Inflammatory macrophage (primary cell): Measurements from ENCODE around the gene GLRX.
A peak's percentile ranks its signal among the peaks of the same experiment; 100 is the strongest.

Source experiments
- DNase-seq, 2 donors: peaks; one replicate each; pipeline ENCODE4 v3.0.0-alpha.2; 2020 to 2022
- total RNA-seq, 18 experiments: gene quantifications; one replicate each; lab custom pipeline; 2026; ENCODE audit warnings: mixed read lengths in 6 of 18, inconsistent platforms in 2 of 18; lab: John Stamatoyannopoulos, UW

GLRX gene, protein sequence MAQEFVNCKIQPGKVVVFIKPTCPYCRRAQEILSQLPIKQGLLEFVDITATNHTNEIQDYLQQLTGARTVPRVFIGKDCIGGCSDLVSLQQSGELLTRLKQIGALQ
- total RNA-seq = 110 to 405 (median 207) reads per million in 18 experiments

DNA sequence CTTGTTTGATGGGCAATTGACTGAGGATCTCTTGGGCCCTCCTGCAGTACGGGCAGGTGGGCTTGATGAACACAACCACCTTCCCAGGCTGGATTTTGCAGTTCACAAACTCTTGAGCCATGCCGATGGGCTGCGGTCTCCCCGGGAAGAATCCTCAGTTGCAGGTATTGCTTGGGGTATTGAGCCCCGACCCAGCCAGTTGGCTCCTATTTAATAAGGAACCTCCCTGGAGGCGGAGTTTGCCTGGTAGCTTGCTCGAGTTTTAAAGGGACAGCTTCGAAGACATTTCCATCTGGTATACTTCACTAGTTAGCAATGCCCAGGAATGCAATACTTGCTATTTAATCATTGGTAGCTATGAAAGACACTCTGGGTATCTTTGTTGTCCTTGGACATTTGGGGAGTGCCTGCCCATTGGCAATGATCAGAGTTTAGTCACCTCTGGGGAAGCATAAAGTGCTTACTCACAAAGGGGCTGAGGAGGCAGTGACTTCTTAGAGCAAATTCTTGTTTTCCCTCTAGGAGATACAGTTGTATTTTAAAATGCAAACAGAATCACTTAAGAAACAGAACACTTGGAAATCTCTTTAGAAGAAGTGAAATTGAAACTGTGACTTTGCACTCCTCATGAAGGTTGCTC, at the start of gene GLRX:
Gene GLRX (minus strand): TSS at position 185 of the 640 bp plus-strand sequence. CDS start 64 bp downstream, at position 121.
- DNase-seq = peak; percentile 73 to 80

DNA sequence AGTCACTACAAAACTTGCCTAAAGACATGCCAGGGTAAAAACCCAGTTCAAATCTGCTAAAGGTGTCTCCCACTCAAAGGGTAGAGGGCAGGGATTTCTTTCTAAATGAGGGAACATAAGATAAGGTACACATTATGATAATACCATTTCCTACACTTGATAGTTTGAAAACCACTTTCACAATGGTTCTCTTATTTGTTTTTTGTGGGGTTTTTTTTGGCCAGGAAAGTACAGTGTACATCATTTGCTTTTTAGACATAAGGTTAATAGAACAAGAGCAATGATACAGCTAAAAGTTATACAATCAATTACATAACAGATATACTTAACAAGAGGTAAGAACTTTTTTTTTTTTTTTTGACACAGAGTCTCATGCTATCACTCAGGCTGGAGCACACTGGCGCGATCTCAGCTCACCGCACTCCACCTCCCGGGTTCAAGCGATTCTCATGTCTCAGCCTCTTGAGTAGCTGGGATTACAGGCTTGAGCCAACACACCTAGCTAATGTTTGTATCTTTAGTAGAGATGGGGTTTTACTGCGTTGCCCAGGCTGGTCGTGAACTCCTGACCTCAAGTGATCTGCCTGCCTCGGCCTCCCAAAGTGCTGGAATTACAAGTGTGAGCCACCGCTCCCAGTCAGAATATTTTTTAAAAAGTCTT, 48.8 kb upstream of the GLRX start:
- DNase-seq = no peak

DNA sequence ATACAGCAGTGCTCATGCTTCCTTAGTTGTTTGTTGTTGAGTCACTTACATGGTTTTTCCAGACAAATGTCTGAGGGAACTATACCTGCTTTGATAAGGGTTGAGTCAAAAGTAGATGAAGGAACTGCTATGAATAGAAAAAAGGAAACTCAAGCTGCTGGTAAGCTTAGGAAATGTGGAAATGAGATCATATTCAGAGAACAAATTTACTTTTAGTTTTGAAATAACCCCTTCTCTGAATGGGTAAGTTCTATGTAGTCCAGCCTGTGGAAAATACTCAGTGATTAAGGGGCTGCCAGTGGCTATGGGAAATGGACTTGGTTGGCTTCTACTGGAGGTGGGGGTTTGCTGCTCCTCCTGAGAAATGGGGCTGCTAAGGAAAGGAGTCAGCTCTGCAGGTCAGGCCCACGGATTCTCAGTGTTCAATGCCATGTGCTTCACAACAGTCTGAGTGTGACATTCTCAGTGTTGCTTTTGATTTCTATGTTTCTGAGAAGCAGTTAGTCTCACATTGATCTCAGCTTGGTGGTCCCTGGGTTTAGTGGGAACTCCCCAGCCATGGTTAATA, 47.7 kb upstream of the GLRX start:
- DNase-seq = peak; percentile 60 to 87

DNA sequence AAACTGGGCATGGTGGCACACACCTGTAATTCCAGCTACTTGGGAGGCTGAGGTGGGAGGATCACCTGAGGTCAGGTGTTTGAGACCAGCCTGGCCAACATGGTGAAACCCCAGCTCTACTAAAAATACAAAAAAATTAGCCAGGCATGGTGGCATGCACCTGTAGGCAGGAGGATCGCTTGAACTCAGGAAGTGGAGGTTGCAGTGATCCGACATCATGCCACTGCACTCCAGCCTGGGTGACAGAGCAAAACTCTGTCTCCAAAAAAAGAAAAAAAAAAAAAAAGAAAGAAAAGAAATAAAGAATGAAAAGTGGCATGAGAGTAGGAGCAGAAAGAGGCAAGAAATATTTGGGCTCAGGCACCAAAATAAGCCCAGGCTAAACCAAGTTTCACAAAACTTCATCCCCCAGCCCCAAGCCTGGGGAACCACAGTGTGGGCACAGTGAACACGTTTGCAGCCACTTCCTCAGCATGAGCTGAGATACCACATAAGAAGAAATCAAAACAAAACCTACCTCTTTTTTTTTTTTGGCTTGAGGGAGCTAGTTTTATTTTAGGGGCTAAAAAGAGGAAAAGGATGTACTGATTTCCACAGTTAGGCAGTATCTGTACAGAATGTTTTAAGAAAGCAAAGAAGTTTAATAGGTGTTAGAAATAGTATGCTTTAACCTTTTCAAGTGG, 46.8 kb upstream of the GLRX start:
- DNase-seq = peak; percentile 62 to 67

DNA sequence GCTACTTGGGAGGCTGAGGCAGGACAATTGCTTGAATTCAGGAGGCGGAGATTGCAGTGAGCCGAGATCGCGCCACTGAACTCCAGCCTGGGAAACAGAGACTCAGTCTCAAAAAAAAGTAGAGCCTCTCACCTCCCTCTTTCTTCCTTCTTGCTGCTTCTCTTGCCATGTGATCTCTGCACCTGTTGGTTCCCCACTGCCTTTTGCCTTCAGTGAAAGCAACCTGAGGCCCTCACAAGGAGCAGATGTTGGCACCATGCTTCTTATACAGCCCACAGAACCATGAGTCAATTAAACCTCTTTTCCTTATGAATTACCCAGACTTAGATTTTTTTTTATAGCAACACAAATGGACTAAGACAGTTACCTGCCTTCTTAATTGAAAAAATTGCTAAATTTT, 45.6 kb upstream of the GLRX start:
- no peak for DNase-seq

DNA sequence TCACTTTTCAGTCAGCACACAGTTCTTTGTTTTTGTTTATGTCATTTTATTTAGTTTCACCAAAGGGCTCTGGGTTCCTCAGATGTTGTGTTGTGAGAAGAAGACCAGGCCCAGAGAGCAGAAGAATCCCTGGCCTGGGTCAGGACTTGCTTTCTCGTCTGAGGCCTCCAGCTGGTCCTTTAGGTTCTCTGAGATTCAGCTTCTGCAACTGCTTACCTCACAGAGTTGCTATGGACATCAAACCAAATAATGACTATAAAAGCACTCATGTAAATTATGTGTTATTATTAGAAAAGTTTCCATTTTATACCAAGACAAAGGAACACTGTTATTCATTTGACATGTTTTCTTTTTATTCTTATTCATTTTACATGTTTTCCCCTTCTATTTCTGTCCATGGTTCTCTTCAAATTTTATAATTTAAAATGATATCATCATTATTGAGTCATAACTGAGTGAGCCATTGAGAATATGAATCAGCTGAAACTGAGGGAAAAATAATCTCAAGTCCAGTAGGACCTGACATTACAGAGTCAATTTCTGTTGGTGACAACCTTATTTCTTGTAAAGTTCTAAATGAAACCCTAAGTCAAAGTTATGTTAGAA, 44.0 kb upstream of the GLRX start:
- DNase-seq = peak in 1 of 2 donors; percentile 39

DNA sequence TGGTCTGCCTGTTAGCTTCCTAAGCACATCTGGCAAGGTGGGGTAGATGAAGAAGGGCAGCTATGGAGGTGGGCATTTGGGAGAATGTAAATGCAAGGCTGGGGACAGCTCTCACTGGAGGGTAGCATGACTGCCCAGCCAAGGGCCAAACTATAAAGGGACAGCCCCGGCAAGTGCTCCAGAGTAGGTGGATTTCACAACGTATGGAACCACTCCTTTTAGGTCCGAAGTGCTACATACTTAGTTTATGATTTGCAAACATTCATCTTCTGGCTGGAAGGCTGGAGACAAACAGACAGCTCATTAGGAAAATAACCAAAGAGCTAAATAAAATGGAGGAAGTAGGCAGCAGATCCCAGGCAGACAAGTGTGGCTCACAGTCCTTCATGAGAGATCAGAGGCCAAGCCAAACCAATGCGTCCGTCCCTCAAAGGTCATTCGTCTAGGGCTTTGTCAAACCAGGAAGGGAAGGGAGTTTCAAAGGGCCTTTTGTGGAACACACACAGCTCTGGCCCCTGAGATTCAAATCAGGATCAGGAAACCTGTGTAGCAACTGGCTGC, 42.5 kb upstream of the GLRX start:
- peak; percentile 53 to 73 for DNase-seq

DNA sequence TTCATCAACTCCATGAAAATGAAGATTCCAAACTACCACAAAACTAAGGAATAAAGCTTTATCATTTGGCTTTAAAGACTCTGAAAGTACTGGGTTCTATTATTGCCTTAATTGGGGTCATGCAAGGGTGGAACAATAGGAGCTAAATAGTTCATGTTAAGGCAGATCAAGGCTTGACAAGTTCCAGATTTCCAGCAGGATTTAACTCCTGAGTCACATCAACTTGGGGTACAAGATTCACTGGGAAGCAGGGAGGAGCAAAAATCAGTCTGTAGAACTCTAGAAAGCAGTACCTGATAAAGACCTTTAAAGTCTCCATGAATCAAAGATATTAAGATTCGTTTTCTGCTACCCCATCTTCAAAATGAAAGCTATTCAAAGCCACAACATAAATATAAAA, 41.9 kb upstream of the GLRX start:
- no peak for DNase-seq

DNA sequence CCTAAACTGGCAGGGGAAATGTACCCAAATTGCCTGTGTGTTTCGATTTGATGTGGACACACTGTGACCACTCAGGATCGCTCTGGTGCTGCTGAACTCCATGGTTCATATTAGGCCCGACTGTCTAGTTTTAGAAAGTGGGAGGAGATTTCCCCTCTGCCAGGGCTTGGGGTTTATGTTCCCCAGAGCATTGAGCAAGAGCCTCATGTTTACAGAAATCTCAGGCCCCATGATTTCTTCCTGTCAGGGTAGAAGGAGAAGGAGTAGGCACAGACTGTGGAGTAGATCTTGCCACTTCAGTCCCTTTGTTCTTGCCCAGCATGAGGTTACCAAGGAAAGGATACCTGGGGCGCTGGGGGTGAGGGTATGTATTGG, 40.8 kb upstream of the GLRX start:
- DNase-seq = peak; percentile 89

DNA sequence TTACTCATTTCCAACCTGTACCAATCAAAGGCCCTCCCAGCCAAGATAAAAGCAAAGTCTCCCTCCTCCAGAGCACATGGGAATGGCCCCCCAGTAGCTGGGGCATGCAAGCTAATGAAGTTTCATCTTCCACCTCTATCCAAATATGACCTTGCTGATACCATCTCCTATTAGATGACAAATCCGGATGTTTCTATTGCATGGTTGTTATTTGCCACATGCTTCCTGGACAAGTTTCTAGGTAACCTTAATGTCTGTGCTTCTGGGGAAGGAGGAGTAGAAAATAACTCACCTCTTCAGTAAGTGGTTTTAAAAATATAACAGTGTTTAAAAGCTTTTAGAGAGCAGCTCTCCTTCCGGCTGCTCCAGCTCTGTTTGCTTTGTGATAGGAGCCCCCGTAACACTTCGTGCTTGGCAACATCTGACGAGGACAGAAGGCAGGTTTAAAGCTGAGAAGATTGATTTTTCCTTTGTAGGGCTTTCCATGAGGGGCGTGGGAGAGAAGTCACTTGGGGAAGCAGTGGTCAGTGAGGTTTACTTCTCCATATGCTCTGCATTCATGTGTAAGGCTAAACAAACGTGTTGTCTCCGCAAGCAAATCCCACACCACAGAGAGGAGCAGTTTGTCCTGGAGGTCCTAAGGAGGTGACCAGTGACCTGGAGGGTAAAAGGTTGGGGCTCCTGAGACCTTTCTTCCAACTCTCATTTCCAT, 40.3 kb upstream of the GLRX start:
- DNase-seq = peak; percentile 56 to 76

DNA sequence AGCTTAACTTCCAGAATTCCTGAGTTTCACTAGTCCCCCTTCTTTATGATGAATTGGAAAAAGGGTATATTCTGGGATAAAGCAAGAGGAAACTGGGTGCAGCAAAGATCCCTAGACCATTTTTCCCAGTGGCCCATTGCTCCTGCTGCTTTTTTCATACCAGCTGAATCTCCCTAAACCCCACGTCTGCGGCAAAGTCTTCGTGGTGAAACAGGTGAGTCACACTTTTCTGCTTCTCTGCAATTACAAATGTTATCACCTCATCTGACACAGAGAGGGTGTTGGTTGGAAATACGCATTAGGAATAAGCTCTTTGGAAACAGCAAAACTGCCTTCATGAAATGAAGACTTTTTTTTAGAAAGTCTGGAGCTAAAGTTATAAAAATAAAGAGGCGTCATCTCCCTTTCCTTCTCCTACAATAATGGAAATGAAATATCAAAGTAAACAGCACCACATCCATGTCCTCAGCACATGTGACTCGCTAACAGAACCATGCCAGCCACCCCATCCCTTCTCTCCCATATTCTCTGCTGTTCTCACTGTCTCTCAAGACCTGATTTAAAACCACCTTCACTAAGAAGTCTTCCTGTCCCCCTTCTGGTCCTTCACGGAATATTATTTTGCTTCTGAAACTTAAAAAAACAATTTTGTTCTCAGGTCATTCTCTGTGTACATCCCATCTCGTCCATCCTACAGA, 39.5 kb upstream of the GLRX start:
- DNase-seq = peak in 1 of 2 donors; percentile 13

DNA sequence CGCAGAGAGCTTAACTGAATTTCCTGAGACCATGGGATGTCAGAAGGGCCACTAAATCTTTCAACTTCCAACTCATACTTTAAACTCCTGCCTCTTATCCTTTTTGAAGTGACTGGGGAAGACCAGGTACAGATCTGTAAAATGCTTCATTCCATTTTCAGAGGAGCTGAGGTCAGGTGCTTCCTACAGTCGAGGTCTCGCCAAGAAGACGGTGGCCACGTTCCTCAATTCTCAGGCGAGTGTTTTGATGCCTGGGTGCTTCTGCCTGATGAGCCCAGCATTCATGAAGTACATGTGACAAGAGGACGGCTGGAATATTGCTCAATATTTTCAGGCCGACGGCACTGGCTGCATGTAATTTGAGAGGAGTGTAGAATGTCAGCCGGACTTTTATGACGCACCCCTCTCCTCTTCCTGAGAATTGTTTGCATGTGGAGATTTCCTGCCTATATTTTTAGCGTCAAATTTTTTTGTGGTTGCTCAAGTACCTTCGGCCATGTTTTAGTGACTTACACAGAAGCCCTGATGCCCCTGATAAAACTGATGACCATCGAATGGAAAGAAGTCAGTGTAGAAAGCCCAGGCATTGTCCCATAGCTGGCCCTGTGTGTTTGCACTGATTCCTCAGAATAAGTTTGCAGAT, 38.8 kb upstream of the GLRX start:
- DNase-seq = peak; percentile 92 to 94

DNA sequence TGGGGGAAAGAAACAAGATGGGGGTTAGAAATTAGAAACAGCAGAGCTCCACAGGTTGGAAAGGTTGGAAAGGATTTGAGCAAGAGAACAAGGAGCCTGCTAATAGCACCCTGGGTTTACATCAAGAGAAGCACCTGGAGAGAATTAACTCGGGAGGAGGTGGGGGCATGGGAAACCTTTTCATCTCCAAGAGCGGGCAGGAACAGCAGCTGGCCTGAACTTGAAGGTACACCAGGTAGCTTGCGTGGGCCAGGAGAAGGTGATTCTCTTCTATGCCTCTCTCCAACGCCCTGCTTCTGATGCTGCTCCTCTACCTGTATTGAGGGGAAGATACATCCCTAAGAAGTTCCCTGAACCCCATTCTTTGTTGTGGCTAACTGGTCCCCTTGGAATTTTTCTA, 37.1 kb upstream of the GLRX start:
- no peak for DNase-seq

DNA sequence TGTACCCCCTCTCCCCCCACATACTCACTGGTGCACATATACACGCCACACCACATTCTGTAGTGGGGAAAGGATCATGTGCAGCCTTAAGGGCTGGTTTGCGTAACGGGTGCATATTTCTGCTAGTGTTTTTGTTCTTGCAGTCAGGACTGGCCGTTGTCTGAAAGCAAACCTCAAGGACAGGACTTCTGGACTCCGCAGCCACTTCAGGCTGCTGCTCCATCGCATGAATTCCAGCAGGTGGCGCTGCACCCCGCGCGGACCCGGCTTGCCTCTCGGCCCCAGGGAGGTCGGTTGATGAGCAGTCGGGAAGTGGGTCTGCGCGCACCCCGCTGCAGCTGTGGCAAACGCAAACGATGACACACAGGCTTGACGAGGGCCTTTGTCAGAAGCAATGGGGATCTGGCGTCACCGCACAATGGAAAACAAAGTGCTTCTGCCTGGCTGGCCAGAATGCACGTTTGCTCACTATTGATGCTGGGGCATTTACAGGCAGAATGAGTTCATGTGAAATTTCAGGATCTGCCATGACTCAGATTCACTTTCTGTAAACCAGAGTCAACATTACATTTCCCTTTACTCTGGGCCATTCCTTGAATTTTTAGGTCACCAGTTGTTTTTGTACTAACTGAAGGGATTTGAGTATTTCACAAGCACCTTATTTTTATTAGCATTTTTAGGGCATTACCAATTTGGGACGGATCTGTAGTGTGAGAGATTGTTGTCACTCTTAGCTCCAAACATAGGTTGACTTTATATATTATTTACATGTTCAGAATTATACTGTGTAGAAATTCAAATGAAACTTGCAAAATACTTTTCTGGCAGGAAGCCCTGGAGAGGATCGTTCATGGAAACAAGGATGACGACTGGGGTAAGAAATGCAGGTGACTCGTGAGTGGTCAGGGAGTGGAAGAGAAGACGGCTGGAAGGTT, 36.4 kb upstream of the GLRX start:
- DNase-seq = peak; percentile 87 to 90

DNA sequence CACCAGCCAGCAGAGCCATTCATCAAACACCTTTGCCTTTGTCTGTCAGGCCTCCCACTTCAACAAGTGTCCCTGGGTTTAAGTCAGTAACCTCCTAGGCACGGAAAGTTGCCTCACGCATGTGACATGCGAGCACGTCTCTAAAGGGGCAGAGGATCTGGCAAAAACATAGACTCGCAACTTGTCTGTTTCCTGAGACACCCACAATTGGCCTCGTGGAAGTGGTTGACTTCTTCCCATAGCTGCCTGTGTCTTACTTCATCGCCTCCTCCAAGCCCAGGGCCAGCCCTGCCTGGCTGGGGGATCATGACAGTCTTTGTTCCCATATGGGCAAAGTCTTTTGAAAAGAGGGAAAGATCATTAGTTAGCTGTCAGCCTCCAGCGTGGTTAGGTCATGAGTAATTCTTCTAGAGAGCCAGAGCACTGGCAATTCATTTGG, 35.5 kb upstream of the GLRX start:
- DNase-seq = peak; percentile 77 to 89

DNA sequence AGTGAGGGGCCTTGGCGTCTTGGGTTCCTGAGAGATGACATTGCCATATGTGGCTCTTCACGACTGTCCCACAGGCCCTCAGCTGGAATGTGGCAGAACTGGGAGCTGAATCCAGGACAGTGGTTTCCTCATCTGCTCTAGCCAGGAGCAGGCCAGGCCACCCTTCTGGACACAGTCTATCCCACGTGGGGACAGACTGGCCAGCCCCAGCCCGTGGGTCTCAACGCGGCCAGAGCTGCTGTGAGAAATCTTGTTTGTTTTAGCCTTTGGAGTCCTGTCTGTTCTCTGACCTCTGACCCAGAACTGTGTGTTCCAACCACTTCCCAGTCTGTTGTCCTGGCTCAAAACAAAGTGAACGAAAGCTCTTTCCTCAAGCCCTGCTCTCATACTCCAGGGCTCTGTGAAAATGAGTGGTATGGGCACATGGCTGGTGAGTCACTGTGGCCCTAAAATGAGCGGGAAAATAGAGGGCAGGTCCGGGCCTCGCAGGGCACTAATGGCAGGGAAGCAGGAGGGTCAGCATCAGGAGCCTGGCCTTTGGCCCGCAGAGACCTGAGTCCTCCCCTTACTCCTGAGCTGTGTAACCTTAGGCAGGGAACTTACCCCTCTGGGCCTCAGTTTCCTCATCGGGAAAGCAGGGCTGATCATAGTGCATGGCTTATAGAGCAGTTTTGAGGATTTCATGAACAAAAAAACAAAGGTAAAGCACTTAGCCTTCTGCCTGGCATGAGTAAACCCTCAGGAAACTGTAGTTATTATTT, 34.8 kb upstream of the GLRX start:
- DNase-seq = peak in 1 of 2 donors; percentile 42

DNA sequence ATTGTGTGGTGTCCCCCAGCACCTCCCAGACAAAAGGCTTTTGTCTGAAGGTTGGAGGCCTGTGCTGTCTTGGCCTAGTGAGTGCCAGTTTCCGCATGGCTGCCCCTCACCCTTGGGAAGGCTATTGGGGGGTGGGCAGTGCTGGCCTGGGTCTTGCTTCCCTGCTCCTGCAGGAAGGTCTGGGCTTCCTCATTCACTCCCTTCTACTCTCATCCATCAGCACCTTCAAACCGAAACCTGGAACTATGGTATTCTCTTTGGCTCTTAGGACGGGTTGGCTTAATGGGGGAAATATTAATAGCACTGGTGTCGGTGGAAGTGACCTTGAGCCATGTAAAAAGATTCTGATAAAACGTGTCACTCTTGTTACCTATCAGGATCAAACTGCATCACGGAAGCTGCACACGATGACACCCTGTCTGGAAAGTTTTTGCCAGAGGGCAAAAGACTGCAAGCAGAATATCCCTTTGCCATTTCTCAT, 34.0 kb upstream of the GLRX start:
- DNase-seq = no peak

DNA sequence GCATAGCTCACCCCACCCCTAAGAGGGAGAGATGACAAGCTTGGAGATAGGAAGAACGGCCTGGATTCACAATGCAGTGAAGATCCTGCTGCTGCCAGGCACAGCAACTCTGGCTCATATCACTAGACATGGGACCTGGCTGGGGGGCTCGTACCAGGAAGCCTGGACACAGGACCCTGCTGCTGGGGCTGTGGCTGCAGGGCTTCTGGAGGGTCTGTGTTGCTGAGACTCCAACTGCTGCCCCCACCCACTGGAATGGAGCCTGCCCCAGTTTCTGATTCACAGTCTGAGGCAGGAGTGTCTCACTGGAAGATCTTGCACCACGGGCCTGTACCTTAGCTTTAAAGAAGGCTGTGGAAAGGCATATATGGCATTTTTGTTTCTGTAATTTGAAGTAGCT, 31.0 kb upstream of the GLRX start:
- DNase-seq = no peak
